ENCODE results near the gene LRIT1. TPM values are rescaled to one million over a fixed set of nuclear protein-coding genes. Genes with fewer than 3 reads are reported as not detected.

LRIT1 gene
- total and polyA plus RNA-seq, 2 of the 8 experiments (the other 6 are each of a cell fraction or from before 2014, with no cell fraction given) = 0.03 TPM; not detected in 1

GRCh38 chr10:84238909-84239308 lies 2.4 kb downstream of the LRIT1 start (continued):
- TF ChIP-seq CHD7 (IDR thresholded peaks at IDR 0.05; ENCODE audit: insufficient replicate concordance, low read length) (no peak), FOSL1 (IDR thresholded peaks at IDR 0.05; ENCODE audit: insufficient read depth, low read depth, low read length) (no peak)
